GM23338 (cell line): Measurements from ENCODE around the gene HNRNPAB. TPM values are rescaled to one million over a fixed set of nuclear protein-coding genes. Genes with fewer than 3 reads are reported as not detected.

ENCODE experiments used
- ATAC-seq: fragments of 200-7000 bp; cut with Tn5 transposase; 3 replicates; pipeline ENCODE4 v1.9.1; 2020
- DNase-seq: peaks from one replicate; pipeline ENCODE4 v3.0.0-alpha.2; 2015; ENCODE audit warnings: low spot score
- H2AFZ ChIP-seq: fragments of 200-600 bp; sonication (generic); 2 replicates; pipeline ENCODE4 v1.8.0; 2016; ENCODE audit warnings: antibody characterized with exemption, mild to moderate bottlenecking, moderate library complexity
- H3F3A ChIP-seq: fragments of 200-600 bp; sonication (generic); replicated peaks from 2 replicates; pipeline ENCODE4 v1.8.0; 2017; ENCODE audit warnings: antibody characterized with exemption, mixed run types, low read depth
- H3K27ac ChIP-seq: fragments of 200-600 bp; sonication (generic); 2 replicates; pipeline ENCODE4 v1.6.1; 2016; ENCODE audit warnings: low read depth
- H3K27me3 ChIP-seq: fragments of 200-600 bp; sonication (generic); 2 replicates; pipeline ENCODE4 v1.8.0; 2016; ENCODE audit warnings: mild to moderate bottlenecking, mixed run types, moderate library complexity; ENCODE audit not compliant: insufficient read depth
- H3K36me3 ChIP-seq: fragments of 200-600 bp; sonication (generic); 2 replicates; pipeline ENCODE4 v1.8.0; 2016; ENCODE audit warnings: mild to moderate bottlenecking; ENCODE audit not compliant: insufficient read depth
- H3K4me1 ChIP-seq: fragments of 200-600 bp; sonication (generic); 2 replicates; pipeline ENCODE4 v1.8.0; 2016; ENCODE audit warnings: mild to moderate bottlenecking, moderate library complexity; ENCODE audit not compliant: insufficient read depth
- H3K4me2 ChIP-seq: fragments of 200-600 bp; sonication (generic); 2 replicates; pipeline ENCODE4 v1.7.1; 2017; ENCODE audit warnings: mixed run types
- H3K4me3 ChIP-seq: fragments of 200-600 bp; sonication (generic); 2 replicates; pipeline ENCODE4 v1.6.1; 2016; ENCODE audit warnings: mixed run types
- H3K79me2 ChIP-seq: fragments of 200-600 bp; sonication (generic); replicated peaks from 2 replicates; pipeline ENCODE4 v1.8.0; 2017; ENCODE audit warnings: mild to moderate bottlenecking; ENCODE audit not compliant: insufficient read depth
- H3K9me2 ChIP-seq: fragments of 200-600 bp; sonication (generic); 2 replicates; pipeline ENCODE4 v1.8.0; 2017; ENCODE audit not compliant: insufficient read depth
- H4K20me1 ChIP-seq: fragments of 200-600 bp; sonication (generic); replicated peaks from 2 replicates; pipeline ENCODE4 v1.8.0; 2017; ENCODE audit warnings: mild to moderate bottlenecking; ENCODE audit not compliant: insufficient read depth
- H3K27ac Mint-ChIP-seq: 2 replicates; pipeline ENCODE4 v1.8.0; 2020; ENCODE audit warnings: inconsistent platforms, mild to moderate bottlenecking, moderate library complexity, mixed read lengths
- H3K27me3 Mint-ChIP-seq: 3 replicates; pipeline ENCODE4 v1.8.0; 2022; ENCODE audit warnings: low read depth, mild to moderate bottlenecking, moderate library complexity, mixed read lengths, inconsistent platforms; ENCODE audit not compliant: insufficient read depth, poor library complexity
- H3K36me3 Mint-ChIP-seq: 3 replicates; pipeline ENCODE4 v1.8.0; 2021; ENCODE audit warnings: low read depth, mild to moderate bottlenecking, inconsistent platforms, moderate library complexity, mixed read lengths
- H3K4me1 Mint-ChIP-seq: 3 replicates; pipeline ENCODE4 v1.8.0; 2020; ENCODE audit warnings: mild to moderate bottlenecking, inconsistent platforms, mixed read lengths
- H3K4me3 Mint-ChIP-seq: 3 replicates; pipeline ENCODE4 v1.8.0; 2021; ENCODE audit warnings: moderate library complexity, mild to moderate bottlenecking, inconsistent platforms, mixed read lengths
- H3K9me3 Mint-ChIP-seq: 3 replicates; pipeline ENCODE4 v1.8.0; 2020; ENCODE audit warnings: moderate library complexity, mild to moderate bottlenecking, inconsistent platforms, mixed read lengths
- CREB1 ChIP-seq: fragments of 250-450 bp; sonication (Bioruptor Pico); IDR thresholded peaks from 2 replicates; pipeline ENCODE4 v1.5.0; 2020; ENCODE audit warnings: low read depth, mild to moderate bottlenecking, moderate library complexity
- EZH2 ChIP-seq: fragments of 200-600 bp; sonication (generic); IDR thresholded peaks from one replicate; pipeline ENCODE4 v1.8.0; 2017; ENCODE audit warnings: antibody characterized with exemption, mild to moderate bottlenecking, low read depth; ENCODE audit not compliant: unreplicated experiment
- EZH2phosphoT487 ChIP-seq: fragments of 200-600 bp; sonication (generic); IDR thresholded peaks from one replicate; pipeline ENCODE4 v1.8.1; 2018; ENCODE audit warnings: antibody characterized with exemption; ENCODE audit not compliant: unreplicated experiment
- JUNB ChIP-seq: IDR thresholded peaks from one replicate; pipeline ENCODE4 v1.6.1; 2016; ENCODE audit warnings: antibody characterized with exemption; ENCODE audit not compliant: unreplicated experiment
- NANOG ChIP-seq: IDR thresholded peaks from 2 replicates; pipeline ENCODE4 v1.6.1; 2016; ENCODE audit warnings: antibody characterized with exemption, borderline replicate concordance
- POLR2AphosphoS5 ChIP-seq: IDR thresholded peaks from 2 replicates; pipeline ENCODE4 v1.6.1; 2016; ENCODE audit warnings: antibody characterized with exemption, low read depth
- ZNF114 ChIP-seq: fragments of 250-450 bp; sonication (Bioruptor Pico); IDR thresholded peaks from 2 replicates; pipeline ENCODE4 v1.5.0; 2020; ENCODE audit warnings: mild to moderate bottlenecking, moderate library complexity
- polyA plus RNA-seq: library from polyadenylated mRNA; unstranded; fragments of >200 nt; fragmentation: Nextera tagmentation; extraction: Ambion mirVana; gene quantifications from 2 replicates; pipeline ENCODE4 v1.2.1, GENCODE V29; 2016
- total RNA-seq: library from RNA; depleted of rRNA; stranded (reverse); fragments of >200 nt; shearing (Covaris generic); gene quantifications from 2 replicates; pipeline ENCODE4 v1.2.3, GENCODE V29; 2014
- TF ChIP-seq, protein P1 (sequence below): fragments of 250-450 bp; sonication (Bioruptor Pico); IDR thresholded peaks from 2 replicates; pipeline ENCODE4 v1.5.0; 2020; ENCODE audit warnings: mild to moderate bottlenecking, moderate library complexity
- TF ChIP-seq, protein P2 (sequence below), 2 experiments: fragments of 200-600 bp in 1 of 2; sonication (generic) in 1 of 2; conservative IDR thresholded peaks; 2 replicates each; pipeline versions ENCODE4 v1.5.1 to v1.6.1; 2016 to 2017; ENCODE audit warnings: antibody characterized with exemption in 2 of 2, low read depth in 2 of 2, mild to moderate bottlenecking in 2 of 2, moderate library complexity in 1 of 2

The HNRNPAB gene
- total and polyA plus RNA-seq, 2 experiments from 2014 or later = 304 to 579 TPM

DNA sequence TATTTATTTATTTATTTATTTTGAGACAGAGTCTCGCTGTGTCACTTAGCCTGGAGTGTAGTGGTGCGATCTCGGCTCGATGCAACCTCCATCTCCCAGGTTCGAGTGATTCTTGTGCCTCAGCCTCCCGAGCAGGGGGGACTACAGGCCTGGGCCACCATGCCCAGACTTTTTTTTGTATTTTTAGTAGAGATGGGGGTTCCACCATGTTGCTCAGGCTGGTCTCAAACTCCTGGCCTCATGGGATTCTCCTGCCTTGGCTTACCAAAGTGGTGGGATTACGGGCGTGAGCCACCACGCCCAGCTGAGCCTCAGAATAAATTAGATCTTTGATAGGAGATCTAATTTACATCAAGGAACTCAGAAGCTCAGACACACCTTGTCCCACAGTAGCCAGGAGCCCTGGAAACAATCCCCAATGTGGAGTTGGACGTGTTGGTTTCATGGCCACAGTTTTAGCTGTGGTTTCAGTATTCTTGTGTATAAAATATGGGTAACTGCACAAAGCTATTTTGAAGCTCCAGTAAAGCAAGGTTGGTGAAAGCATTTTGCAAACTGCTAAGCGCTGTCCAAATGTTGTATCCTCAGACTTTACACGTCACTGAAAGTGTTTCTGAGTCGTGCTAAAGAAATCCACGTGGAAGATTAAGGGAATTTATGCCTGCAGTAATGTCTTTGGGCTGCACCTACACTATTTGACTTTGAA lies 3.0 kb upstream of the HNRNPAB start (continued):
- TF ChIP-seq EZH2phosphoT487 (no peak), CREB1 (CRISPR knock-in tag) (no peak), EZH2 (no peak), NANOG (no peak), JUNB (no peak)
- TF ChIP-seq, protein P1, sequence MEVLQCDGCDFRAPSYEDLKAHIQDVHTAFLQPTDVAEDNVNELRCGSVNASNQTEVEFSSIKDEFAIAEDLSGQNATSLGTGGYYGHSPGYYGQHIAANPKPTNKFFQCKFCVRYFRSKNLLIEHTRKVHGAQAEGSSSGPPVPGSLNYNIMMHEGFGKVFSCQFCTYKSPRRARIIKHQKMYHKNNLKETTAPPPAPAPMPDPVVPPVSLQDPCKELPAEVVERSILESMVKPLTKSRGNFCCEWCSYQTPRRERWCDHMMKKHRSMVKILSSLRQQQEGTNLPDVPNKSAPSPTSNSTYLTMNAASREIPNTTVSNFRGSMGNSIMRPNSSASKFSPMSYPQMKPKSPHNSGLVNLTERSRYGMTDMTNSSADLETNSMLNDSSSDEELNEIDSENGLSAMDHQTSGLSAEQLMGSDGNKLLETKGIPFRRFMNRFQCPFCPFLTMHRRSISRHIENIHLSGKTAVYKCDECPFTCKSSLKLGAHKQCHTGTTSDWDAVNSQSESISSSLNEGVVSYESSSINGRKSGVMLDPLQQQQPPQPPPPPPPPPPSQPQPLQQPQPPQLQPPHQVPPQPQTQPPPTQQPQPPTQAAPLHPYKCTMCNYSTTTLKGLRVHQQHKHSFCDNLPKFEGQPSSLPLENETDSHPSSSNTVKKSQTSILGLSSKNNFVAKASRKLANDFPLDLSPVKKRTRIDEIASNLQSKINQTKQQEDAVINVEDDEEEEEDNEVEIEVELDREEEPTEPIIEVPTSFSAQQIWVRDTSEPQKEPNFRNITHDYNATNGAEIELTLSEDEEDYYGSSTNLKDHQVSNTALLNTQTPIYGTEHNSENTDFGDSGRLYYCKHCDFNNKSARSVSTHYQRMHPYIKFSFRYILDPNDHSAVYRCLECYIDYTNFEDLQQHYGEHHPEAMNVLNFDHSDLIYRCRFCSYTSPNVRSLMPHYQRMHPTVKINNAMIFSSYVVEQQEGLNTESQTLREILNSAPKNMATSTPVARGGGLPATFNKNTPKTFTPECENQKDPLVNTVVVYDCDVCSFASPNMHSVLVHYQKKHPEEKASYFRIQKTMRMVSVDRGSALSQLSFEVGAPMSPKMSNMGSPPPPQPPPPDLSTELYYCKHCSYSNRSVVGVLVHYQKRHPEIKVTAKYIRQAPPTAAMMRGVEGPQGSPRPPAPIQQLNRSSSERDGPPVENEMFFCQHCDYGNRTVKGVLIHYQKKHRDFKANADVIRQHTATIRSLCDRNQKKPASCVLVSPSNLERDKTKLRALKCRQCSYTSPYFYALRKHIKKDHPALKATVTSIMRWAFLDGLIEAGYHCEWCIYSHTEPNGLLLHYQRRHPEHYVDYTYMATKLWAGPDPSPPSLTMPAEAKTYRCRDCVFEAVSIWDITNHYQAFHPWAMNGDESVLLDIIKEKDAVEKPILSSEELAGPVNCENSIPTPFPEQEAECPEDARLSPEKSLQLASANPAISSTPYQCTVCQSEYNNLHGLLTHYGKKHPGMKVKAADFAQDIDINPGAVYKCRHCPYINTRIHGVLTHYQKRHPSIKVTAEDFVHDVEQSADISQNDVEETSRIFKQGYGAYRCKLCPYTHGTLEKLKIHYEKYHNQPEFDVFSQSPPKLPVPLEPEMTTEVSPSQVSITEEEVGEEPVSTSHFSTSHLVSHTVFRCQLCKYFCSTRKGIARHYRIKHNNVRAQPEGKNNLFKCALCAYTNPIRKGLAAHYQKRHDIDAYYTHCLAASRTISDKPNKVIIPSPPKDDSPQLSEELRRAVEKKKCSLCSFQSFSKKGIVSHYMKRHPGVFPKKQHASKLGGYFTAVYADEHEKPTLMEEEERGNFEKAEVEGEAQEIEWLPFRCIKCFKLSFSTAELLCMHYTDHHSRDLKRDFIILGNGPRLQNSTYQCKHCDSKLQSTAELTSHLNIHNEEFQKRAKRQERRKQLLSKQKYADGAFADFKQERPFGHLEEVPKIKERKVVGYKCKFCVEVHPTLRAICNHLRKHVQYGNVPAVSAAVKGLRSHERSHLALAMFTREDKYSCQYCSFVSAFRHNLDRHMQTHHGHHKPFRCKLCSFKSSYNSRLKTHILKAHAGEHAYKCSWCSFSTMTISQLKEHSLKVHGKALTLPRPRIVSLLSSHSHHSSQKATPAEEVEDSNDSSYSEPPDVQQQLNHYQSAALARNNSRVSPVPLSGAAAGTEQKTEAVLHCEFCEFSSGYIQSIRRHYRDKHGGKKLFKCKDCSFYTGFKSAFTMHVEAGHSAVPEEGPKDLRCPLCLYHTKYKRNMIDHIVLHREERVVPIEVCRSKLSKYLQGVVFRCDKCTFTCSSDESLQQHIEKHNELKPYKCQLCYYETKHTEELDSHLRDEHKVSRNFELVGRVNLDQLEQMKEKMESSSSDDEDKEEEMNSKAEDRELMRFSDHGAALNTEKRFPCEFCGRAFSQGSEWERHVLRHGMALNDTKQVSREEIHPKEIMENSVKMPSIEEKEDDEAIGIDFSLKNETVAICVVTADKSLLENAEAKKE (CRISPR knock-in tag) = no peak

- Mint-ChIP-seq H3K4me1 (peaks cover 22% of the 10 kb centered on the region), H3K4me3 (no peak overlapping the region), H3K27me3 (peaks cover 28% of the 10 kb centered on the region), H3K9me3 (peaks cover 8% of the 10 kb centered on the region), H3K27ac (no peak overlapping the region), H3K36me3 (peaks cover 21% of the 10 kb centered on the region)
- ATAC-seq = no peak
- H4K20me1 ChIP-seq = peaks cover 16% of the 10 kb centered on the region
- no peak overlapping the region for H3K4me2 ChIP-seq
- no peak overlapping the region for H3K27ac ChIP-seq
- no peaks in the 10 kb centered on the region for H3K27me3 ChIP-seq
- peaks cover 16% of the 10 kb centered on the region for H3F3A ChIP-seq
- peaks cover 15% of the 10 kb centered on the region for H3K36me3 ChIP-seq
- no peak overlapping the region for H2AFZ ChIP-seq
- H3K79me2 ChIP-seq = peaks cover 33% of the 10 kb centered on the region
- no peak for DNase-seq
- H3K4me1 ChIP-seq = peaks cover 16% of the 10 kb centered on the region
- H3K4me3 ChIP-seq = no peak overlapping the region
- no peaks in the 10 kb centered on the region for H3K9me2 ChIP-seq
- TF ChIP-seq POLR2AphosphoS5 (no peak), ZNF114 (CRISPR knock-in tag) (no peak)
- TF ChIP-seq, protein P2, sequence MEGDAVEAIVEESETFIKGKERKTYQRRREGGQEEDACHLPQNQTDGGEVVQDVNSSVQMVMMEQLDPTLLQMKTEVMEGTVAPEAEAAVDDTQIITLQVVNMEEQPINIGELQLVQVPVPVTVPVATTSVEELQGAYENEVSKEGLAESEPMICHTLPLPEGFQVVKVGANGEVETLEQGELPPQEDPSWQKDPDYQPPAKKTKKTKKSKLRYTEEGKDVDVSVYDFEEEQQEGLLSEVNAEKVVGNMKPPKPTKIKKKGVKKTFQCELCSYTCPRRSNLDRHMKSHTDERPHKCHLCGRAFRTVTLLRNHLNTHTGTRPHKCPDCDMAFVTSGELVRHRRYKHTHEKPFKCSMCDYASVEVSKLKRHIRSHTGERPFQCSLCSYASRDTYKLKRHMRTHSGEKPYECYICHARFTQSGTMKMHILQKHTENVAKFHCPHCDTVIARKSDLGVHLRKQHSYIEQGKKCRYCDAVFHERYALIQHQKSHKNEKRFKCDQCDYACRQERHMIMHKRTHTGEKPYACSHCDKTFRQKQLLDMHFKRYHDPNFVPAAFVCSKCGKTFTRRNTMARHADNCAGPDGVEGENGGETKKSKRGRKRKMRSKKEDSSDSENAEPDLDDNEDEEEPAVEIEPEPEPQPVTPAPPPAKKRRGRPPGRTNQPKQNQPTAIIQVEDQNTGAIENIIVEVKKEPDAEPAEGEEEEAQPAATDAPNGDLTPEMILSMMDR (conservative IDR thresholded peaks at IDR 0.05; ENCODE audit: low read depth in 2 of 2) = no peak
These were observed 2.5 kb upstream of the HNRNPAB start for GRCh38 chr5:178201927-178202235.
